Measurements from ENCODE around the gene DPM1. TPM values are rescaled to one million over a fixed set of nuclear protein-coding genes. Genes with fewer than 3 reads are reported as not detected.

The DPM1 gene
- total and polyA plus RNA-seq, 7 donors = 24.6 to 120 (median 59.6) TPM

DNA sequence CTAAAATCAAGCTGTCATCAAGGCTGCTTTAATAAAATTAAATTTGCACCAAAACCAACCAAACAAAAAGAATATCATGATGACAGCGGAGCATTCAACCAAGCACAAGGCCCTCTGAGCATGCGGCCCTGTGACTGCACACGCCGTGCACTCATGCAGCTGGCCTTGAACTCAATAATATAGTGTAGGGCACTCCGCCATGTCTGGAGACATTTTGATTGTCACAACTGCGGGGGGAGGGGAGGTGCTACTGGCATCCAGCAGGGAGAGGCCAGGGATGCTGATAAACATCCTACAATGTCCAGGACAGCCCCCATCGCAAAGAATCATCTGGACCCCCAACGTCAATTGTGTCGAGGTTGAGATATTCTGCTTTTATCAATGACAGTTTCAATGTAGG lies 10.0 kb upstream of the DPM1 start:
- no peaks in the 10 kb centered on the region for H3K27me3 ChIP-seq (ENCODE audit: insufficient read depth in 3 of 3, low read length in 2 of 3)
- no peak for ATAC-seq
- H3K36me3 ChIP-seq (ENCODE audit: insufficient read depth in 1 of 2, low read depth in 1 of 2) = no peaks in the 10 kb centered on the region
- WGBS, 3 donors = 78 to 81% (median 80%) methylated on average over 9 of the region's 9 CpGs
- no peak overlapping the region for H3K27ac ChIP-seq
- TF ChIP-seq, protein P1, sequence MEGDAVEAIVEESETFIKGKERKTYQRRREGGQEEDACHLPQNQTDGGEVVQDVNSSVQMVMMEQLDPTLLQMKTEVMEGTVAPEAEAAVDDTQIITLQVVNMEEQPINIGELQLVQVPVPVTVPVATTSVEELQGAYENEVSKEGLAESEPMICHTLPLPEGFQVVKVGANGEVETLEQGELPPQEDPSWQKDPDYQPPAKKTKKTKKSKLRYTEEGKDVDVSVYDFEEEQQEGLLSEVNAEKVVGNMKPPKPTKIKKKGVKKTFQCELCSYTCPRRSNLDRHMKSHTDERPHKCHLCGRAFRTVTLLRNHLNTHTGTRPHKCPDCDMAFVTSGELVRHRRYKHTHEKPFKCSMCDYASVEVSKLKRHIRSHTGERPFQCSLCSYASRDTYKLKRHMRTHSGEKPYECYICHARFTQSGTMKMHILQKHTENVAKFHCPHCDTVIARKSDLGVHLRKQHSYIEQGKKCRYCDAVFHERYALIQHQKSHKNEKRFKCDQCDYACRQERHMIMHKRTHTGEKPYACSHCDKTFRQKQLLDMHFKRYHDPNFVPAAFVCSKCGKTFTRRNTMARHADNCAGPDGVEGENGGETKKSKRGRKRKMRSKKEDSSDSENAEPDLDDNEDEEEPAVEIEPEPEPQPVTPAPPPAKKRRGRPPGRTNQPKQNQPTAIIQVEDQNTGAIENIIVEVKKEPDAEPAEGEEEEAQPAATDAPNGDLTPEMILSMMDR (IDR thresholded peaks at IDR 0.05) = no peak
- DNase-seq = no peak
- intact Hi-C loops (cut with DNase I) = no loop called here
- no peak overlapping the region for H3K4me3 ChIP-seq
- no peaks in the 10 kb centered on the region for H3K9me3 ChIP-seq
- no peaks in the 10 kb centered on the region for H3K4me1 ChIP-seq

DNA sequence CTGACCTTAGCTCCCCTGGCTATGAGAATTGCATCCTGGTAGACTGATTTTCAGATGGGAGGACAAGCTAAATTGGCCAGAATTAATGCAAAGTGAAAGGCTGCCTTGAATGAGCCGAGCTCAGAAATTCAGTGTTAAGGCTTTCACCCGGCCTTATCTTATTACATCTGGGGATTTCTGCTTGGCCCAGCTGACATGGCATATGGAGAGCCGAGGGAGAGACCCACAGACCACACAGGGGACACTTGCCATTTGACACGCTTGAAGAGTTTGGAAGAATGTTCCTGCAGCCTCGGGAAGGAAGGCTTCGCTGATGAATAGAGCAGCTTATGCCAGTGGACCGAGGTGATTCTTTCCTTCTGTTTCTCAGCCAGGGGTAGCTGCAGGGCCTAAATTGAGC lies 9.3 kb upstream of the DPM1 start:
- intact Hi-C loops (cut with DNase I) = no loop called here
- Histone ChIP-seq H3K27ac (no peak overlapping the region), H3K27me3 (ENCODE audit: insufficient read depth in 3 of 3, low read length in 2 of 3) (no peaks in the 10 kb centered on the region), H3K36me3 (ENCODE audit: insufficient read depth in 1 of 2, low read depth in 1 of 2) (no peaks in the 10 kb centered on the region), H3K9me3 (no peaks in the 10 kb centered on the region), H3K4me3 (no peak overlapping the region), H3K4me1 (no peaks in the 10 kb centered on the region)
- DNase-seq (no peak), ATAC-seq (no peak)
- TF ChIP-seq, protein P1 (IDR thresholded peaks at IDR 0.05) = no peak
- WGBS, 3 donors = 13 to 21% (median 18%) methylated on average over 7 of the region's 7 CpGs

DNA sequence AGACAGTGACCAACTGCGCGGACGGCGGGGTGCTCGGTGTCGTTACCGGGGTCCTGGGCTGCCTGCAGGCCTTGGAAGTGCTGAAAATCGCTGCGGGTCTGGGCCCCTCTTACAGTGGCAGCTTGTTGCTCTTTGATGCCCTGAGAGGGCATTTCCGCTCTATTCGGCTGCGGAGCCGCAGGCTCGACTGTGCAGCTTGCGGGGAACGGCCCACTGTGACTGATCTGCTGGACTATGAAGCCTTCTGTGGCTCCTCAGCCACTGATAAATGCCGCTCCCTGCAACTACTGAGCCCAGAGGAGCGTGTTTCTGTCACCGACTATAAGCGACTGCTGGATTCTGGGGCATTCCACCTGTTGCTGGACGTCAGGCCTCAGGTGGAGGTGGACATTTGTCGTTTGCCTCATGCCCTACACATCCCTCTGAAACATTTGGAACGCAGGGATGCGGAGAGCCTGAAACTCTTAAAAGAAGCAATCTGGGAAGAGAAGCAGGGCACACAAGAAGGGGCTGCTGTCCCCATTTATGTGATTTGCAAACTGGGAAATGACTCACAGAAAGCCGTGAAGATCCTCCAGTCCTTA lies 1.3 kb upstream of the DPM1 start:
- peaks cover 47% of the 10 kb centered on the region for H3K4me1 ChIP-seq
- no peak for DNase-seq
- WGBS, 3 donors = 54 to 57% (median 54%) methylated on average over 25 of the region's 25 CpGs
- peak in 1 of 4 donors; percentile 4 for ATAC-seq
- H3K4me3 ChIP-seq = peak overlapping the region; percentile 86
- TF ChIP-seq, protein P1 (IDR thresholded peaks at IDR 0.05) = no peak
- peak overlapping the region; percentile 89 for H3K27ac ChIP-seq
- peaks cover 0 to 5% of the 10 kb centered on the region in 2 donors for H3K36me3 ChIP-seq (ENCODE audit: insufficient read depth in 1 of 2, low read depth in 1 of 2)
- no peaks in the 10 kb centered on the region for H3K27me3 ChIP-seq (ENCODE audit: insufficient read depth in 3 of 3, low read length in 2 of 3)
- intact Hi-C loops (cut with DNase I) = loop anchor here (2.0 to 5.0 kb wide), 2 partner anchors 29 to 42 kb away; partner anchors contain the start of gene ADNP (in 2 of the 2)
- H3K9me3 ChIP-seq = no peaks in the 10 kb centered on the region

DNA sequence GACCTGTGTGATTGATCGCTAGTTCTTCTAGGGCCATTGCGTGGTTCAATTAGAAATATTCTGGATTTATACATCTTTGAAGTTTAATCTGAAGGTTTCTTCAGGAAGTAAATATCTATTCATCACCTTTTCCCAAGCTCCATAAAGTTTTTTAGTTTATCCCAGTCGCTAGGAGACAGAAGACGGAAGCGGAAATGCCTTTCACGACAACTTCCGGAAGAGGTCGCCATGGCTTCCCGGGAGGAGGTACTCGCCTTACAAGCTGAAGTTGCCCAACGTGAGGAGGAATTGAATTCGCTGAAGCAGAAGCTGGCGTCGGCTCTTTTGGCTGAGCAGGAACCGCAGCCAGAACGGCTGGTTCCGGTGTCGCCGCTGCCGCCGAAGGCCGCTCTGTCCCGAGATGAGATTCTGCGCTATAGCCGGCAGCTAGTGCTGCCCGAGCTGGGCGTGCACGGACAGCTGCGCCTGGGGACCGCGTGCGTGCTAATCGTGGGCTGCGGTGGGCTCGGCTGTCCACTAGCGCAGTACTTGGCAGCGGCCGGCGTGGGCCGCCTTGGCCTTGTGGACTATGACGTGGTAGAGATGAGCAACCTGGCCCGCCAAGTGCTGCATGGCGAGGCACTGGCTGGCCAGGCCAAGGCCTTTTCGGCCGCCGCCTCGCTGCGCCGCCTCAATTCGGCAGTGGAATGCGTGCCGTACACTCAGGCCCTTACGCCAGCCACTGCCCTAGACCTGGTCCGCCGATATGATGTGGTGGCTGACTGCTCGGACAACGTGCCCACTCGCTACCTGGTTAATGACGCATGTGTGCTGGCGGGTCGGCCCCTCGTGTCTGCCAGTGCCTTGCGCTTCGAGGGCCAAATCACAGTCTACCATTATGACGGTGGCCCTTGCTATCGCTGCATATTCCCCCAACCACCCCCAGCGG lies 547 bp upstream of the DPM1 start, which contains the start of gene MOCS3:
Gene MOCS3, plus strand, starts transcription at position 204 of the 928 bp plus-strand sequence. Its CDS starts 25 bp downstream, at position 229.
- H3K4me3 ChIP-seq = peak within 1 kb of the TSS; percentile 86
- TF ChIP-seq, protein P1 (IDR thresholded peaks at IDR 0.05) = no peak
- ATAC-seq = peak; percentile 83 to 91 (median 88)
- H3K27me3 ChIP-seq (ENCODE audit: insufficient read depth in 3 of 3, low read length in 2 of 3) = no peaks in the 10 kb centered on the region
- H3K27ac ChIP-seq = peak within 1 kb of the TSS; percentile 89
- DNase-seq = peak; percentile 80 to 92
- H3K36me3 ChIP-seq (ENCODE audit: insufficient read depth in 1 of 2, low read depth in 1 of 2) = peaks cover 0 to 13% of the 10 kb centered on the region in 2 donors
- no peaks in the 10 kb centered on the region for H3K9me3 ChIP-seq
- peaks cover 47% of the 10 kb centered on the region for H3K4me1 ChIP-seq
- intact Hi-C loops (cut with DNase I) = loop anchor here (2.0 to 5.0 kb wide), 2 partner anchors 28 to 42 kb away; partner anchors contain the start of gene ADNP (in 2 of the 2)
- WGBS, 3 donors = 1% methylated on average over 66 to 67 of the region's 67 CpGs
